ENCODE results near the gene PPARD. TPM values are rescaled to one million over a fixed set of nuclear protein-coding genes. Genes with fewer than 3 reads are reported as not detected.

Gene PPARD
- total and polyA plus RNA-seq, 12 donors, result 6.0 to 39.8 (median 21.6) TPM

- no peak for DNase-seq
- Histone ChIP-seq H3K4me3 (no peak overlapping the region), H3K27ac (no peak overlapping the region), H3K27me3 (no peaks in the 10 kb centered on the region), H3K4me1 (replicated peaks in 1 of 2) (no peaks in the 10 kb centered on the region), H3K9me3 (replicated peaks in 1 of 3) (no peaks in the 10 kb centered on the region), H3K36me3 (replicated peaks in 1 of 2) (no peaks in the 10 kb centered on the region)
- intact Hi-C loops (cut with DNase I), result no loop called here
- TF ChIP-seq POLR2A (IDR thresholded peaks at IDR 0.05) (no peak), CTCF (IDR thresholded peaks at IDR 0.05) (no peak)
- 89 to 94% (median 90%) methylated on average over 4 of the region's 4 CpGs for WGBS, 4 donors
Observed at GRCh38 chr6:35441642-35442041, 99.3 kb downstream of the PPARD start.

- Histone ChIP-seq H3K27me3 (no peaks in the 10 kb centered on the region), H3K4me3 (no peak overlapping the region), H3K9me3 (replicated peaks in 1 of 3) (no peaks in the 10 kb centered on the region), H3K27ac (no peak overlapping the region), H3K36me3 (replicated peaks in 1 of 2) (no peaks in the 10 kb centered on the region), H3K4me1 (replicated peaks in 1 of 2) (no peaks in the 10 kb centered on the region)
- no peak for TF ChIP-seq POLR2A (IDR thresholded peaks at IDR 0.05)
- 83 to 95% (median 88%) methylated on average over 3 to 5 of the region's 5 CpGs for WGBS, 4 donors
- no peak for DNase-seq
- intact Hi-C loops (cut with DNase I), result no loop called here
Observed at GRCh38 chr6:35442693-35443092, 100.3 kb downstream of the PPARD start.

DNA sequence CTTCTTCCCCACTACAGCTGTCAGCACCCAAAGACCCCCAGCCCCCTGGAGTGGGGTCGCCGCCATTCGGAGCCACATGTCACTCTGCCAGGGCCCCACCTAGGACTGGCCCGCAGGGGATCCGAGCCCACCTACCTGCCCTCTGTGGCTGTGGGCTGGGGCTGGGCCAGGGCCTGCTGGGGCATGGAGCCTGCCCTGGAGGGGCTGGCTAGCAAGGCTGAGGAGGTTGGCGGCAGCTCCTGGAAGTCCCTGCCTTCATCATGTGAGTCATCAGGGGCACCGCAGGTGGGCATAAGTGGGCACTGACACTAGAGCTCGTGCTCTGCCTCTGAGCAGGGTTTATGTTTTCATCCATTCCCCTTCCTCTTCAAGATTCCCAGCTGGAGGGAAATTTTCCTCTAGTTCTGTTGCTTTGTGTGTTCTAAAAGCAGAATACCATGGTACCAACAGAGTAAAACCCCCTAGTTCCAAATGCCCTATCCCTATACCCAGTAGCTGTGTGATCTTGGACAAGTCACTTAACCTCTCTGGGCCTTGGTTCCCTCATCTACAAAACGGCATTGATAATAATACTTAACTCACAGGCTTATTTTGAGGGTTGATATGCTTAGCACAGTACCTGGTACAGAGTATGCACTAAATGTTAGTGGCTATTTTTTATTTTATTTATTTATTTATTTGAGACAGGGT, 101.1 kb downstream of the PPARD start:
- no peaks in the 10 kb centered on the region for H3K36me3 ChIP-seq (replicated peaks in 1 of 2)
- H3K4me1 ChIP-seq (replicated peaks in 1 of 2), result no peaks in the 10 kb centered on the region
- intact Hi-C loops (cut with DNase I), result no loop called here
- TF ChIP-seq CTCF (IDR thresholded peaks at IDR 0.05) (no peak), POLR2A (IDR thresholded peaks at IDR 0.05) (no peak)
- H3K27ac ChIP-seq, result no peak overlapping the region
- no peak overlapping the region for H3K4me3 ChIP-seq
- WGBS, 4 donors, result 82 to 84% (median 83%) methylated on average over 7 to 9 of the region's 9 CpGs
- DNase-seq, result no peak
- no peaks in the 10 kb centered on the region for H3K27me3 ChIP-seq
- no peaks in the 10 kb centered on the region for H3K9me3 ChIP-seq (replicated peaks in 1 of 3)

DNA sequence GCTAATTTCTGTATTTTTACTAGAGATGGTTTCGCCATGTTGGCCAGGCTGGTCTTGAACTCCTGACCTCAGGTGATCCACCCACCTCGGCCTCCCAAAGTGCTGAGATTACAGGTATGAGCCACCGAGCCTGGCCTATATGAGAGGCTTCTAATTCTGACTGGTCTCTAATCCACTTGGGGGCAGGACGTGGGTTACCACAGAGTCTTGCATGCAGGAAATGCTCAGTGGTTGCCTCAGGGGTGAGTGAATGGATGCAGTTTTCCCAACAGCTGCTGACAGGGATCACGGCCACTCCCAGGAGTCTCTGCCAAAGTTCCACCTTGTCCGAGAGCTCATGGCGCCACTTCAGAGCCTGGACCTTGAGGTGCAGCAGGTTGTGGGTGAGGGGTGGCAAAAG, 103.3 kb downstream of the PPARD start:
- no peaks in the 10 kb centered on the region for H3K9me3 ChIP-seq (replicated peaks in 1 of 3)
- intact Hi-C loops (cut with DNase I), result no loop called here
- TF ChIP-seq CTCF (IDR thresholded peaks at IDR 0.05) (no peak), POLR2A (IDR thresholded peaks at IDR 0.05) (no peak)
- WGBS, 4 donors, result 73 to 93% (median 85%) methylated on average over 3 to 7 of the region's 7 CpGs
- H3K27me3 ChIP-seq, result no peaks in the 10 kb centered on the region
- H3K36me3 ChIP-seq (replicated peaks in 1 of 2), result no peaks in the 10 kb centered on the region
- H3K27ac ChIP-seq, result no peak overlapping the region
- H3K4me3 ChIP-seq, result no peak overlapping the region
- DNase-seq, result no peak
- peaks cover 0 to 3% of the 10 kb centered on the region in 2 donors for H3K4me1 ChIP-seq (replicated peaks in 1 of 2)

- Histone ChIP-seq H3K27me3 (no peaks in the 10 kb centered on the region), H3K4me3 (no peak overlapping the region), H3K27ac (no peak overlapping the region), H3K36me3 (replicated peaks in 1 of 2) (no peaks in the 10 kb centered on the region), H3K9me3 (replicated peaks in 1 of 3) (no peaks in the 10 kb centered on the region), H3K4me1 (replicated peaks in 1 of 2) (peaks cover 7 to 13% of the 10 kb centered on the region in 2 donors)
- TF ChIP-seq POLR2A (IDR thresholded peaks at IDR 0.05) (no peak), CTCF (IDR thresholded peaks at IDR 0.05) (no peak)
- intact Hi-C loops (cut with DNase I), result loop anchor here (2.0 kb wide), 1 partner anchor 105 kb away; the partner anchor contains the start of gene PPARD (in 2 of the 2)
- no peak for DNase-seq
- WGBS, 4 donors, result 64 to 77% (median 68%) methylated on average over 7 of the region's 7 CpGs
Observed at GRCh38 chr6:35448191-35448590, 105.8 kb downstream of the PPARD start.

Data from adrenal gland (tissue), 12 donors.